Measurements from ENCODE around the gene GLIS1. TPM values are rescaled to one million over a fixed set of nuclear protein-coding genes. Genes with fewer than 3 reads are reported as not detected.

GLIS1 gene
- polyA plus RNA-seq, 1 donor (not counting 4 experiments of a cell fraction or from before 2014, with no cell fraction given), result not detected

- Histone ChIP-seq H3K79me2 (ENCODE audit: control insufficient read depth, insufficient read depth, low read length) (no peaks in the 10 kb centered on the region), H2AFZ (ENCODE audit: control insufficient read depth, low read length) (no peak overlapping the region), H3K4me3 (ENCODE audit: control insufficient read depth in 2 of 3, extremely low read depth in 1 of 3, insufficient read depth in 2 of 3, low read depth in 1 of 3, low read length in 3 of 3) (no peak overlapping the region), H3K27ac (ENCODE audit: control insufficient read depth, insufficient read depth, low read length) (no peak overlapping the region), H4K20me1 (ENCODE audit: control insufficient read depth, extremely low read depth, insufficient read depth, low read length) (no peaks in the 10 kb centered on the region), H3K4me2 (ENCODE audit: control insufficient read depth, extremely low read depth, insufficient read depth, low read depth, low read length) (no peak overlapping the region), H3K9me3 (ENCODE audit: control insufficient read depth, low read depth, low read length) (no peaks in the 10 kb centered on the region), H3K27me3 (ENCODE audit: control insufficient read depth, extremely low read depth, insufficient read depth, low read length) (peaks cover 13% of the 10 kb centered on the region), H3K36me3 (ENCODE audit: control insufficient read depth in 2 of 2, extremely low read depth in 1 of 2, insufficient read depth in 2 of 2, low read length in 2 of 2) (no peaks in the 10 kb centered on the region), H3K9me1 (ENCODE audit: control insufficient read depth, extremely low read depth, insufficient read depth, low read length) (no peaks in the 10 kb centered on the region), H3K4me1 (ENCODE audit: control insufficient read depth, extremely low read depth, insufficient read depth, low read length) (no peaks in the 10 kb centered on the region), H3K9ac (ENCODE audit: control insufficient read depth, extremely low read depth, insufficient read depth, low read length) (no peak overlapping the region)
- DNase-seq (ENCODE audit: low read depth, low spot score), result no peak
- TF ChIP-seq EZH2 (IDR thresholded peaks at IDR 0.05; ENCODE audit: low read length) (no peak), CTCF (optimal IDR thresholded peaks at IDR 0.05 in 1 of 3, IDR thresholded peaks at IDR 0.05 in 1 of 3, conservative IDR thresholded peaks at IDR 0.05 in 1 of 3; ENCODE audit: extremely low read depth in 1 of 3, insufficient read depth in 2 of 3, low read length in 3 of 3) (no peak)
- dilution Hi-C loops (cut with MboI; ENCODE audit: extremely low pct_ligation_motif_present, low sequenced_read_pairs), result loop anchor here (25.0 kb wide), 1 partner anchor 279 kb away; no protein-coding TSS in a partner anchor
- FAIRE-seq, result no peak
These were observed 255.3 kb downstream of the GLIS1 start for GRCh38 chr1:53483656-53484055.

- no peak overlapping the region for H3K9ac ChIP-seq (ENCODE audit: control insufficient read depth, extremely low read depth, insufficient read depth, low read length)
- no peak overlapping the region for H3K4me3 ChIP-seq (ENCODE audit: control insufficient read depth in 2 of 3, extremely low read depth in 1 of 3, insufficient read depth in 2 of 3, low read depth in 1 of 3, low read length in 3 of 3)
- H3K27me3 ChIP-seq (ENCODE audit: control insufficient read depth, extremely low read depth, insufficient read depth, low read length), result peaks cover 13% of the 10 kb centered on the region
- no peak for DNase-seq (ENCODE audit: low read depth, low spot score)
- H3K79me2 ChIP-seq (ENCODE audit: control insufficient read depth, insufficient read depth, low read length), result no peaks in the 10 kb centered on the region
- no peak overlapping the region for H3K27ac ChIP-seq (ENCODE audit: control insufficient read depth, insufficient read depth, low read length)
- H2AFZ ChIP-seq (ENCODE audit: control insufficient read depth, low read length), result no peak overlapping the region
- H3K9me1 ChIP-seq (ENCODE audit: control insufficient read depth, extremely low read depth, insufficient read depth, low read length), result no peaks in the 10 kb centered on the region
- no peak for TF ChIP-seq EZH2 (IDR thresholded peaks at IDR 0.05; ENCODE audit: low read length)
- no peak for TF ChIP-seq CTCF (optimal IDR thresholded peaks at IDR 0.05 in 1 of 3, IDR thresholded peaks at IDR 0.05 in 1 of 3, conservative IDR thresholded peaks at IDR 0.05 in 1 of 3; ENCODE audit: extremely low read depth in 1 of 3, insufficient read depth in 2 of 3, low read length in 3 of 3)
- dilution Hi-C loops (cut with MboI; ENCODE audit: extremely low pct_ligation_motif_present, low sequenced_read_pairs), result loop anchor here (25.0 kb wide), 1 partner anchor 279 kb away; no protein-coding TSS in a partner anchor
- no peaks in the 10 kb centered on the region for H3K36me3 ChIP-seq (ENCODE audit: control insufficient read depth in 2 of 2, extremely low read depth in 1 of 2, insufficient read depth in 2 of 2, low read length in 2 of 2)
- no peaks in the 10 kb centered on the region for H3K4me1 ChIP-seq (ENCODE audit: control insufficient read depth, extremely low read depth, insufficient read depth, low read length)
- H3K4me2 ChIP-seq (ENCODE audit: control insufficient read depth, extremely low read depth, insufficient read depth, low read depth, low read length), result no peak overlapping the region
- H4K20me1 ChIP-seq (ENCODE audit: control insufficient read depth, extremely low read depth, insufficient read depth, low read length), result no peaks in the 10 kb centered on the region
- H3K9me3 ChIP-seq (ENCODE audit: control insufficient read depth, low read depth, low read length), result no peaks in the 10 kb centered on the region
- no peak for FAIRE-seq
These were observed 255.8 kb downstream of the GLIS1 start for GRCh38 chr1:53483170-53483569.

All from keratinocyte (primary cell).